HG02798 (cell line): ENCODE measurements around the gene RBM20.

Experiments
- ATAC-seq: cut with Tn5 transposase; IDR thresholded peaks from one replicate; pipeline ENCODE4 v1.9.1; 2021; ENCODE audit warnings: mild to moderate bottlenecking; ENCODE audit not compliant: unreplicated experiment, poor library complexity

The RBM20 gene

DNA sequence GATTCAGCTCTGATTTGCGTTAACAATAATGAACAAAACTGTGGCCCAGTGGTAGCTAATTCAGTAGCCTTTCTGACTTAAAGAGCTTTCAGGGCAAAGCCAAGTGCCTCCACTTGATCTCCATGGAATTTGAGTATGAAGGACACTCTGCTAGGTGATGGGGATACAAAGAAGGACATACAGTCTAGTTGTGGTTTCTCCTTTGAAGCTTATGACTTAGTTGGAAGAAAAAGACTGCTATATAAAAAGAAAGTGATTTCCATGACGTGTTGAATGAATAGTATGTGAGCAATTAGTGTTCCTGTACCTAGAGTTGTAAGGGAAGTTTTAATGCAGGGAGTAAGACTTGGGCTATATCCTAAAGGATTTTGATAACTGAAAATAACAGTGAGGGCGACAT is 235.9 kb downstream of the RBM20 start:
- no peak for ATAC-seq

DNA sequence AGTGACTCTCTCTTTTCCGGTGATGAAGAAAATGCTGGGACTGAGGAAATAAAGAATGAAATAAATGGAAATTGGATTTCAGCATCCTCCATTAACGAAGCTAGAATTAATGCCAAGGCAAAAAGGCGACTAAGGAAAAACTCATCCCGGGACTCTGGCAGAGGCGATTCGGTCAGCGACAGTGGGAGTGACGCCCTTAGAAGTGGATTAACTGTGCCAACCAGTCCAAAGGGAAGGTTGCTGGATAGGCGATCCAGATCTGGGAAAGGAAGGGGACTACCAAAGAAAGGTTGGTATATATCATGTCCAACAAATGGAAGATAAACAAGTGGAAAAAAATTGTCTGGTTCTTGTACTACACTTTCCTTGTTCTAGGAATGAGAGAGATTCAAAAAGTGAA is 237.1 kb downstream of the RBM20 start:
- no peak for ATAC-seq

DNA sequence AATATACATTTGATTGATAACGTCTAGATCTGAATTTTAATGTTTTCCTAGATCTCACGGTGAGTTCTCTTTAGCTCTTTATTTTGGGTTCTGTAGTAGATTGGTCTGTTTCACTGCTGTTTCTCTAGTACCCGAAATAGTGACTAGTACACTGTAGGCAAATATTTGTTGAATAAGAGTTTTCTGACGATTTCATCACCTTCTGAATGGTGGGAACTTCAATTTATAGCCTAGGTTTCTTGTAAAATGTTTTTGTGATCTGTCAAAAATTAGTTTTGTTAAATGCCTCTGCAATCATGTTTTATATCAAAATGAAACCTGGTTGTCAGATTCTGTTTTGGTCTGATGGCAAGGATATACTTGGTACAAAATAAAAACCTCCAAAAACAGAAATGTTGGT is 237.8 kb downstream of the RBM20 start:
- ATAC-seq = no peak

DNA sequence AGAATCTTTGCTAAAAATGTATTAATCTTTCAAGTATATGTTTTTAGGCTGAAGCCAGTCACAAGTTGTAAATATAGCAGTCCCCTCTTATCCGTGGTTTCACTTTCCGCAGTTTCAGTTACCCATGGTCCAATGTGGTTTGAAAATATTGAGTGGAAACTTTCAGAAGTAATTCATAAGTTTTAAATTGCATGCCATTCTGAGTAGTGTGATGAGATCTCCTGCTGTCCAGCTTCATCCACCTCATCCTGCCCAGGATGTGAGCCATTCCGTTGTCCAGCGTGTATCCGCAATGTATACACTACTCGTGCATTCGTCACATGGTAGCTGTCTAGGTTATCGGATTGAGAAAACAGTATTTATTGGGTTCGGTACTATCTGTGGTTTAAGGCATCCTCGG is 239.8 kb downstream of the RBM20 start:
- no peak for ATAC-seq

GRCh38 chr10:110885932-110886674 is 242.0 kb downstream of the RBM20 start:
- no peak for ATAC-seq

GRCh38 chr10:110887560-110887959 is 243.4 kb downstream of the RBM20 start:
- ATAC-seq = no peak
